DOHH2 (cell line): ENCODE measurements around the gene PYY.

Experiments
- CTCF ChIP-seq: fragments of 200-600 bp; sonication (generic); IDR thresholded peaks from one replicate; pipeline ENCODE4 v1.5.1; 2014; ENCODE audit warnings: antibody characterized with exemption, mild to moderate bottlenecking, low read depth, low read length; ENCODE audit not compliant: poor library complexity, severe bottlenecking
- EZH2phosphoT487 ChIP-seq: fragments of 200-600 bp; sonication (generic); IDR thresholded peaks from 2 replicates; pipeline ENCODE4 v1.6.1; 2017; ENCODE audit warnings: borderline replicate concordance, mild to moderate bottlenecking, antibody characterized with exemption, low read length, moderate library complexity, mixed read lengths

GRCh38 chr17:43907998-43908721 lies 45.6 kb downstream of the PYY start:
- TF ChIP-seq CTCF (no peak), EZH2phosphoT487 (no peak)
